Uterus (tissue), 2 donors: ENCODE measurements around the gene SLCO3A1.

ENCODE experiments used
- POLR2A ChIP-seq, 2 donors: fragments of 450-650 bp; IDR thresholded peaks; one replicate each; pipeline ENCODE4 v1.6.1; 2016; ENCODE audit warnings: antibody characterized with exemption in 2 of 2, mild to moderate bottlenecking in 1 of 2, moderate library complexity in 1 of 2
- TF ChIP-seq, protein P1 (sequence below), 4 experiments: fragments of 200-600 bp in 2 of 4; fragments of 450-650 bp in 2 of 4; sonication (generic) in 2 of 4; IDR thresholded peaks; one replicate each; pipeline ENCODE4 v1.5.1; 2016 to 2019; ENCODE audit warnings: antibody characterized with exemption in 4 of 4, mild to moderate bottlenecking in 2 of 4, moderate library complexity in 1 of 4

DNA sequence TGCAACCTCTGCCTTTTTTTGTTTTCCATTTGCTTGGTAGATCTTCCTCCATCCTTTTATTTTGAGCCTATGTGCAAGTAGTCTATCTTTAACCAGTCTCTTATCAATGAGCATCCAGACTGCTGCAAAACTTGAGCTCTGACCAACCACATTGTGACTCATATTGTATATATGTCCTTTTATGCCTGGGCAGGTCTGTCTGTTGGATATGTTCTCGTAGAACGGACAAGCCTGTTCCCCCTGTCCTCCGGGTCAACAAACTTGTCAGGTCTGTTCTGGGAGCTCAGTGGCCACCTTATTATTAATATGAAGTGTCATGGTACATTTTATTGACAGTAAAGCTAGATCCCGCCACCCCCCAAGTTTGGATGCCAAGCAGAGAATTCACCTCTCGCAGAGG lies 287.3 kb downstream of the SLCO3A1 start:
- TF ChIP-seq, protein P1, sequence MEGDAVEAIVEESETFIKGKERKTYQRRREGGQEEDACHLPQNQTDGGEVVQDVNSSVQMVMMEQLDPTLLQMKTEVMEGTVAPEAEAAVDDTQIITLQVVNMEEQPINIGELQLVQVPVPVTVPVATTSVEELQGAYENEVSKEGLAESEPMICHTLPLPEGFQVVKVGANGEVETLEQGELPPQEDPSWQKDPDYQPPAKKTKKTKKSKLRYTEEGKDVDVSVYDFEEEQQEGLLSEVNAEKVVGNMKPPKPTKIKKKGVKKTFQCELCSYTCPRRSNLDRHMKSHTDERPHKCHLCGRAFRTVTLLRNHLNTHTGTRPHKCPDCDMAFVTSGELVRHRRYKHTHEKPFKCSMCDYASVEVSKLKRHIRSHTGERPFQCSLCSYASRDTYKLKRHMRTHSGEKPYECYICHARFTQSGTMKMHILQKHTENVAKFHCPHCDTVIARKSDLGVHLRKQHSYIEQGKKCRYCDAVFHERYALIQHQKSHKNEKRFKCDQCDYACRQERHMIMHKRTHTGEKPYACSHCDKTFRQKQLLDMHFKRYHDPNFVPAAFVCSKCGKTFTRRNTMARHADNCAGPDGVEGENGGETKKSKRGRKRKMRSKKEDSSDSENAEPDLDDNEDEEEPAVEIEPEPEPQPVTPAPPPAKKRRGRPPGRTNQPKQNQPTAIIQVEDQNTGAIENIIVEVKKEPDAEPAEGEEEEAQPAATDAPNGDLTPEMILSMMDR (IDR thresholded peaks at IDR 0.05), result no peak
- TF ChIP-seq POLR2A (IDR thresholded peaks at IDR 0.05), result no peak
